ENCODE results near the gene PLEKHH3.
"Not testable (repeated sequence)": the region's sequence is repeated elsewhere in the genome, so short reads cannot be mapped to it uniquely, and the experiment has no call there.

PLEKHH3 gene

DNA sequence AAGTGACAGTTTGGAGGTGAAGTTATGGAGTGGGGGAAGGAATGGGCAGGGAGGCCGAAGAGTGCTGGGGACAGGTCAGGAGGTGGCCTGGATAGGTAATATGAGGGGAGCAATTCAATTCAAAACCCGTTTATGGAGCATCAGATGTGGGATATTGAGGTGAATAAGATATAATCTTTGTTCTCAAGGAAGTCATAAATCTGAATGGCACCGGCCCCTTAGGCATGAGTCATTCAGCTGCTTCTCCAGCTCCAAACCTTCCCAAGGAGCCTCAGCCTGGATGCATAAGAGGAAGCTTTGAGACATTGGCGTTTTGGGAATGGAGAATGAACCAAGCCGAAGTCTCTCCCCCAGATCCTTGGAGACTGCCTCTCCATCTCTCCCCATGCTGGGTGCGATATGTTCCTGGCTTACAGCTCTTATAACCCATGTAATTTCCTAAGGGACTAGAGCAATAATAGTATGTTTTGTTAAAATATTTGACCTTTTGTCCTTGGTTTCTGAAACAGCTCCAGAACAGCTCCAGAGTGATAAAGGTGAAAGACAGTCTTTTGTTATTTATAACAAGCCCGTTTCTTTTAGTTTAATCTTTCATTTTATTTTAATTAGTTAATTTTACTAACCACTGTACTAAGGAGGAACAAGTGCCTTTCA lies 16.0 kb downstream of the PLEKHH3 start:
- Histone ChIP-seq H3K27me3 (ENCODE audit: insufficient read depth, low read length, poor library complexity, severe bottlenecking) (no peaks in the 10 kb centered on the region), H3K9ac (ENCODE audit: low read depth, low read length, poor library complexity, severe bottlenecking) (no peak overlapping the region), H3K36me3 (ENCODE audit: insufficient read depth, low read length) (no peaks in the 10 kb centered on the region), H3K9me3 (ENCODE audit: insufficient read depth, low read depth, low read length) (no peaks in the 10 kb centered on the region), H4K20me1 (ENCODE audit: insufficient read depth, low read length, poor library complexity, severe bottlenecking) (no peaks in the 10 kb centered on the region), H3F3A (ENCODE audit: low read depth) (no peaks in the 10 kb centered on the region), H3K4me1 (ENCODE audit: insufficient read depth, low read length, poor library complexity, severe bottlenecking) (peaks cover 13% of the 10 kb centered on the region), H3K4me2 (ENCODE audit: low read depth, low read length, poor library complexity, severe bottlenecking) (peak overlapping the region; percentile 46), H3K4me3 (ENCODE audit: low read length, poor library complexity, severe bottlenecking) (no peak overlapping the region), H3K79me2 (ENCODE audit: insufficient read depth, low read length) (peaks cover 3% of the 10 kb centered on the region; the same call in 1 of the 2 replicates), H3K9me2 (replicated peaks; ENCODE audit: low read depth, low read length) (no peaks in the 10 kb centered on the region), H2AFZ (ENCODE audit: low read length) (no peak overlapping the region)
- TF ChIP-seq EZH2phosphoT487 (IDR thresholded peaks at IDR 0.05; ENCODE audit: borderline replicate concordance) = no peak
- TF ChIP-seq, protein P1, sequence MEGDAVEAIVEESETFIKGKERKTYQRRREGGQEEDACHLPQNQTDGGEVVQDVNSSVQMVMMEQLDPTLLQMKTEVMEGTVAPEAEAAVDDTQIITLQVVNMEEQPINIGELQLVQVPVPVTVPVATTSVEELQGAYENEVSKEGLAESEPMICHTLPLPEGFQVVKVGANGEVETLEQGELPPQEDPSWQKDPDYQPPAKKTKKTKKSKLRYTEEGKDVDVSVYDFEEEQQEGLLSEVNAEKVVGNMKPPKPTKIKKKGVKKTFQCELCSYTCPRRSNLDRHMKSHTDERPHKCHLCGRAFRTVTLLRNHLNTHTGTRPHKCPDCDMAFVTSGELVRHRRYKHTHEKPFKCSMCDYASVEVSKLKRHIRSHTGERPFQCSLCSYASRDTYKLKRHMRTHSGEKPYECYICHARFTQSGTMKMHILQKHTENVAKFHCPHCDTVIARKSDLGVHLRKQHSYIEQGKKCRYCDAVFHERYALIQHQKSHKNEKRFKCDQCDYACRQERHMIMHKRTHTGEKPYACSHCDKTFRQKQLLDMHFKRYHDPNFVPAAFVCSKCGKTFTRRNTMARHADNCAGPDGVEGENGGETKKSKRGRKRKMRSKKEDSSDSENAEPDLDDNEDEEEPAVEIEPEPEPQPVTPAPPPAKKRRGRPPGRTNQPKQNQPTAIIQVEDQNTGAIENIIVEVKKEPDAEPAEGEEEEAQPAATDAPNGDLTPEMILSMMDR (conservative IDR thresholded peaks at IDR 0.05; ENCODE audit: low read length) = no peak

DNA sequence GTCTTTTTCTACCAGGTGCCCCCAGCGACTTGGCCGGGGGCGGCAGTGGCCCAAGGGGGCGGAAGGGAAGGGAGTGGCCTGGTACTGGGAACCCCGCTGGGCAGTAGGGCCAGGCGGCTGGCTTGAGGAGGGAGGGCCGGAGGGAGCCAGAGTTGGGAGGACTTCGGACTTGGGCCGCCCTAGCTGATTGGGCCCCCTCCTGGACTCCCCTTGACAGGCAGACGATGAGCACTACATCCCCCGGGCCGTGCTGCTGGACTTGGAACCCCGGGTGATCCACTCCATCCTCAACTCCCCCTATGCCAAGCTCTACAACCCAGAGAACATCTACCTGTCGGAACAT lies 16.9 kb downstream of the PLEKHH3 start:
- not testable (repeated sequence) for H4K20me1 ChIP-seq (ENCODE audit: insufficient read depth, low read length, poor library complexity, severe bottlenecking); H3K27me3 ChIP-seq (ENCODE audit: insufficient read depth, low read length, poor library complexity, severe bottlenecking); H3K9me2 ChIP-seq (replicated peaks; ENCODE audit: low read depth, low read length); H3K9me3 ChIP-seq (ENCODE audit: insufficient read depth, low read depth, low read length); H3K79me2 ChIP-seq (ENCODE audit: insufficient read depth, low read length); H2AFZ ChIP-seq (ENCODE audit: low read length); H3F3A ChIP-seq (ENCODE audit: low read depth); H3K36me3 ChIP-seq (ENCODE audit: insufficient read depth, low read length)
- Histone ChIP-seq H3K9ac (ENCODE audit: low read depth, low read length, poor library complexity, severe bottlenecking) (peak overlapping the region; percentile 73), H3K4me2 (ENCODE audit: low read depth, low read length, poor library complexity, severe bottlenecking) (peak overlapping the region; percentile 68), H3K4me1 (ENCODE audit: insufficient read depth, low read length, poor library complexity, severe bottlenecking) (peaks cover 13% of the 10 kb centered on the region), H3K4me3 (ENCODE audit: low read length, poor library complexity, severe bottlenecking) (peak overlapping the region; percentile 75)

DNA sequence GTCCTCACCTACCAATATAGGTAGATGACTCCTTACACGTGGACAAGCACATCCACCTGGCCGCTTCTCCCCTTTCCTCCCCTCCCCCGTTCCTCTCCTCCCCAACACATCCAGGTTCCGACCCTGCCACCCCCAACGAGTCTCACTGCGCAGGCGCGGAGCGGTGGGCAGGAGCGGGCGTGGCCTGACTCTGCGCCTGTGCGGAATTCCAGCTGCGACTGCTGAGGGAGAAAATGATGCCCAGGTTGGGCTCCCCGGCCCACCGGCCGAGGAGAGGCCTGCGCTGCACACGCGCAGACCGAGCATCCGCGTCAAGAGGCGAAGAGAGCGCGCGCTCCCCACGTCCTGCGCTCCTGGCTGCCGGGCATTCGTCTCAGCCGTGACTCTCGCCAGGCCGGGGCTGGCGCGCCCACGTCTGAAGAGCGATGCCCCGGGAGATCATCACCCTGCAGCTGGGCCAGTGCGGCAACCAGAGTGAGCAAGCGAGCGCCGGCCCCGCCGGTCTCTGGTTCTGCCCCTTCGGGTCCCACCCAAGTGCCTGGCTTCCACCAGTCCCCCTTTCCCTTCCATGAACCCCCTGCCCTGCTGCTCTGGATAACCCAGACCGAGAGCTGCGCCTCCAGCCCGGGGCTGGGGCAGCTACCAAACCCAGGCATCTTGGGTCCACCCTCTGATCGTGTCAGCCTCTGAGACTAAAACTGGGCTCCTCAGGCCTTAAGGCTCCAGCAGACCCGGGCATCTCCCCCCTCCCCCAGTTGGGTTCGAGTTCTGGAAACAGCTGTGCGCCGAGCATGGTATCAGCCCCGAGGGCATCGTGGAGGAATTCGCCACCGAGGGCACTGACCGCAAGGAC lies 17.5 kb downstream of the PLEKHH3 start, which contains the start of gene TUBG2:
Gene TUBG2 (plus strand): TSS at position 206 of the 853 bp plus-strand sequence. CDS start 220 bp downstream, at position 426.
- Histone ChIP-seq H3K36me3 (ENCODE audit: insufficient read depth, low read length) (no peaks in the 10 kb centered on the region), H3K4me1 (ENCODE audit: insufficient read depth, low read length, poor library complexity, severe bottlenecking) (peaks cover 13% of the 10 kb centered on the region), H3K9me3 (ENCODE audit: insufficient read depth, low read depth, low read length) (no peaks in the 10 kb centered on the region), H3F3A (ENCODE audit: low read depth) (no peaks in the 10 kb centered on the region), H3K9ac (ENCODE audit: low read depth, low read length, poor library complexity, severe bottlenecking) (peak within 1 kb of the TSS; percentile 73), H3K9me2 (replicated peaks; ENCODE audit: low read depth, low read length) (no peaks in the 10 kb centered on the region), H2AFZ (ENCODE audit: low read length) (peak within 1 kb of the TSS; percentile 95), H3K4me2 (ENCODE audit: low read depth, low read length, poor library complexity, severe bottlenecking) (peak within 1 kb of the TSS; percentile 68), H4K20me1 (ENCODE audit: insufficient read depth, low read length, poor library complexity, severe bottlenecking) (no peaks in the 10 kb centered on the region), H3K27me3 (ENCODE audit: insufficient read depth, low read length, poor library complexity, severe bottlenecking) (no peaks in the 10 kb centered on the region), H3K79me2 (ENCODE audit: insufficient read depth, low read length) (peaks cover 3% of the 10 kb centered on the region; the same call in 1 of the 2 replicates), H3K4me3 (ENCODE audit: low read length, poor library complexity, severe bottlenecking) (peak within 1 kb of the TSS; percentile 75)
- TF ChIP-seq, protein P1 (conservative IDR thresholded peaks at IDR 0.05; ENCODE audit: low read length) = no peak
- TF ChIP-seq EZH2phosphoT487 (IDR thresholded peaks at IDR 0.05; ENCODE audit: borderline replicate concordance) = no peak

Measured in Loucy (cell line).